Inferior parietal cortex (tissue), 1 donor: ENCODE results near the gene SUCO.
"Not testable (repeated sequence)": the region's sequence is repeated elsewhere in the genome, so short reads cannot be mapped to it uniquely, and the experiment has no call there.

Experiments
- DNase-seq: peaks from one replicate; pipeline ENCODE4 v3.0.0-alpha.2; 2016; ENCODE audit errors: extremely low spot score

The SUCO gene

DNA sequence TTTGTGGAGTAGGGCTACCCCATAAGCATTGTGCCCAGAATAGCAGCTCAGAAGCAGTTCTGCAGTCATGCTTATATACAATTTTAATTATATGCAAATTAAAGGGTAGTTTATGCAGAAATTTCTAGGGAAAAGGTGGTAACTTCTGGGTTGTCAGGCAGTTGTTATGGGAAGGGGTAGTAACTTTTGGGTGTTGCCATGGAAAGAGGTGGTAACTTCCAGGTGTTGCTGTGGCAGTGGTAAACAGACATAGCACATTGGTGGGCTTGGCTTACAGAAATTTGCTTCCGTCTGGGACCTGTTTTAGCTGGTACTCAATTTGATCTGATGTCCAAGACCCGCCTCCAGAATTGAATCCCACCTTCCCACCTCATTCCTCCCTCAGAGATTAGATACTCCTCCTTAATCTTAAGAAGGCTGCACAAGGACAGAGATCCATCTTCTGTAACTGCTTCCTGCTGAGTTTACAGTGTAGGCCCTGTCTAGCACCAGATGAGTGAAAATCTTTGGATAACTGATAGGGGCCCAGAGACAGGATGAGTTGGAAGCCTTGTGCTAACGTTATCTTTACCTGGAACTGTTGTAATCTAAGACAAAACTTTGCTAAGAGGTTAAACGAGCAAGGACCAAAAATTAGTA, 26.7 kb downstream of the SUCO start:
- no peak for DNase-seq

DNA sequence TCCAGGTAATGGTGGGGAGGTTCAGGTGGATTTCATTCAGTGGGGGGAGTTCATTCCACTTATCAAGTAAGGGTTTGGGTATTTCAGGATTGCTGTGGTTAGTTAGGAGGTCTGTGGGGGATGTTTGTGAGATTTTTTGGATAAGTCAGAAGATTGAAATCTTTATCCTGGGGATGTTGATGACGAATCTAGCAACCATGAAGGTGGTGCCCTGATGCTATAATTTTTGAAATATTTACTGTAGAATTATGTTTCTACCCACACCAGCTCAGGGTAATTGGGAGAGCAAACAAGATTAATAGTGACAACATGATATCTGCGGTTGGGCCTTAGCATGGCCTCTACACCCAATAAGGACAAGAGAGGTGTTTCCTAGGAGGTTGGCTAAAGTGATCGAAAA, 28.3 kb downstream of the SUCO start:
- no peak for DNase-seq

DNA sequence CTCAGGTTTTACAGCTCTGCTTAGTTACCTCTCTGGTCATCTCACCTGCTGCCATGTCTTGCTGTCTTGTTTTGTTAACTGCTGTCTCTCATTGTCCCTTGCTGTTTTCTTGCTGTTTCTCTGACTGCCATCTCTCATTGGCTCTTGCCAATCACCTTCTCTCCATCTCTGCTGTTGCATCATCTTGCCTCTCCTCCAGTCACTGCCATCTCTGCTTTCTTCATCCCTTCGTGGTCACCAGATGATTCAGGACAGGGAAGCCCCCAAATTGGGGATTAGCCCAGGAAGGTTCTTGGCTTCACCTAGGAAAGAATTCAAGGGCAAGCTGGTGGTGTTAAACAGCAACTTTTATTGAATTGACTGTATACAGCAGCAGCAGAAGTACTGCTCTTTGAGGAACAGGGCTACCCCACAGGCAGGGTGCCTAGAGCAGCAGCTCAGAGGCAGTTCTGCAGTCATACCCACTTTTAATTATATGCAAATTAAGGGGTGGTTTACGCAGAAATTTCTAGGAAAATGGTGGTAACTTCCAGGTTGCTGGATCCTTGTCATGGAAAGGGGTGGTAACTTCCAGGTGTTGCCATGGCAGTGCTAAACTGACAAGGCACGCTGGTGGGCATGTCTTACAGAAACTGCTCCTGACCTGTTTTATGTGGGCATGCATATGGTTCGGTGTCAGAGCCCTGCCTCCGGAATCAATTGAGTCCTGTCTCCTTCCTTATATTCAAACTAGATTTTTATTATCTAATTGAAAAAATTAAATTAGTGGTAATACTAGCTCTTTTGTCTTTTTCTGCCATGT, 33.4 kb downstream of the SUCO start:
- DNase-seq: no peak

DNA sequence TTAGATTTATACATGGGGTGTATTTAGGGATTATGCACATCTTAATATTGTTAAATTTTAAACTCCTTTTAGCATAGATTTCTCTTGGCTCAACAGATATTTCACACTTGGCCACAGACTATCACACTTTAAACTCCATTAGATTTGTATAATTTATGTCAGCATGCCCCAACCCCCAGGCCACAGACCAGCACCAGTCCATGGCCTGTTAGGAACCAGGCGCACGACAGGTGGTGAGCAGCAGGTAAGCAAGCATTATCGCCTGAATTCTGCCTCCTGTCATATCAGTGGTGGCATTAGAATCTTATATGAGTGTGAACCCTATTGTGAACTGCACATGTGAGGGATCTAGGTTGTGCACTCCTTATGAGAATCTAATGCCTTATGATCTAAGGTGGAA, 34.8 kb downstream of the SUCO start:
- DNase-seq: no peak

DNA sequence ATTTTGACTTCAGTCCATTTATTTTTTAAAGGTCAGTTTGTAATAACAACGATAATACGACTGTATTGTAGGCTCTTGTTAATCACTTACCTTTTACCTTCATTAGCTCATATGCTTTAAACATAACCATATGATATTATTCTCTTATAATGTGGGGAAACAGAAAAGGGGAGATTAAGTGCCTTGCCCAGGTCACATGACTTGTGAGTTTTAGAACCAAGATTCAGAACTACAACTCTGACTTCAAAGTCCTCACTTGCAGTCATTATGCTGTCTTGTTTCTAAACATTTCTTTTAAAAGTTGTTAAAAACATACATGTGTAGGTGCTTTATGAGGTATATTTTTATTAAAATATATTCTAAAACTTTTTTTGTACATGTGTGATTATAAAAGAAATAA, 41.1 kb downstream of the SUCO start:
- no peak for DNase-seq

DNA sequence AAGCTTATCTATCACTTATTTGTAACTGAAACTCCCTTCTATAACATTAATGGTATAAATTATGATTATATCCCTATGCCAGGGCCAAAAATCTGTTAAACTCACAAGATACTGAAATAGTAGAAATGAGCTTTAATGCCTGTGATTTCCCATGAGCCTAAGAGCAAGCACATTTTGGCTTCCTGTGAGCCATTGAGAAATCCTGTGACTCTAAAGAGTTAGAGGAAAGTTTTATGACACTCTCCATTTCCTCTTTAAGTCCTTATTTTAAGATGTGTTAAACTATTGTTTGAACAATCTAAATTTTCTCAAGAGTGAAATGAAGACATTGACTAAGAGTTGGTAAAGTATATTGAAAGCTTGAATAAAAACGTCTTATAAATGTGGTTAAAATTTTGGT, 45.6 kb downstream of the SUCO start:
- no peak for DNase-seq

GRCh38 chr1:172581273-172581672, 48.3 kb downstream of the SUCO start:
- DNase-seq: no peak

GRCh38 chr1:172581779-172582178, 48.8 kb downstream of the SUCO start:
- DNase-seq: no peak

DNA sequence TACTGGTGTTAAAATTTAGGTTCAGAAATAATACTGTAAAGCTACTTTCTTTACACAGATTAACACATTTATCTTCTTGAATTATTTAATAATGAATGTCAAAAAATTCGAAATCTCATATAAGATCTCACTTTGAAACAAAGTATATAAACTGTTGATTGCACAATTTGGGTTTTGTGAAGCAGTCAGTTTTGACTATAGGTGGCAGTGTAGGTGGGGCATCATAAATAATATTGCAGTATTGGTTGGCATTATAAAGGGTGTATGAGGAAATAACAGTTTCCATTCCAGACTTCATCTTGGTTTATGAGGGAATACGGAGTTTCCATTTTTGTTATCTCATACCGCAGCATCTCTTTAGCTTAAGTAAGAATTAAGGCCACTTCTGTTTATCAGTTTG, 49.9 kb downstream of the SUCO start:
- DNase-seq: no peak

GRCh38 chr1:172585348-172585747, 52.4 kb downstream of the SUCO start:
- DNase-seq: no peak

- DNase-seq: no peak
Measured at GRCh38 chr1:172585861-172586260, 52.9 kb downstream of the SUCO start.

GRCh38 chr1:172588296-172589291, 55.6 kb downstream of the SUCO start:
- DNase-seq: no peak

DNA sequence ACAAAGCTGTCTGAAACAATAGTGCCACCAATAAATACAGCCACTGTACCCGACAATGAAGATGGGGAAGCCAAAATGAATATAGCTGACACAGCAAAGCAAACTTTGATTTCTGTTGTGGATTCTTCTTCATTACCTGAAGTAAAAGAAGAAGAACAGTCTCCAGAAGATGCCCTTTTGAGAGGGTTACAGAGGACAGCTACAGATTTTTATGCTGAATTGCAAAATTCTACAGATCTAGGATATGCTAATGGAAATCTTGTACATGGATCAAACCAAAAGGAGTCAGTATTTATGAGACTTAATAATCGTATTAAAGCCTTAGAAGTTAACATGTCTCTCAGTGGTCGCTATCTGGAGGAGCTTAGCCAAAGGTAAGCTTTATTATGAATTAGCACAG, 56.6 kb downstream of the SUCO start:
- DNase-seq: no peak

- DNase-seq: not testable (repeated sequence)
Measured at GRCh38 chr1:172591429-172591828, 58.5 kb downstream of the SUCO start.

GRCh38 chr1:172595066-172595465, 62.1 kb downstream of the SUCO start:
- not testable (repeated sequence) for DNase-seq

DNA sequence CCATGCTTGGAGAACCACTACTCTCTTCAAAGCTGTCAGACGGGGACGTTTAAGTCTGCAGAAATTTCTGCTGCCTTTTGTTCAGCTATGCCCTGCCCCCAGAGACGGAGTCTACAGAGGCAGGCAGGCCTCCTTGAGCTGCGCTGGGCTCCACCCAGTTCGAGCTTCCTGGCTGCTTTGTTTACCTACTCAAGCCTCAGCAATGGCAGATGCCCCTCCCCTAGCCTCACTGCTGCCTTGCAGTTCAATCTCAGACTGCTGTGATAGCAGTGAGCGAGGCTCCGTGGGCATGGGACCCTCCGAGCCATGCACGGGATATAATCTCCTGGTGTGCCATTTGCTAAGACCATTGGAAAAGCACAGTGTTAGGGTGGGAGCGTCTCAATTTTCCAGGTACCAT, 63.8 kb downstream of the SUCO start:
- not testable (repeated sequence) for DNase-seq

- DNase-seq: no peak
Measured at GRCh38 chr1:172599912-172600311, 67.0 kb downstream of the SUCO start.

- DNase-seq: no peak
Measured at GRCh38 chr1:172600615-172601014, 67.7 kb downstream of the SUCO start.

DNA sequence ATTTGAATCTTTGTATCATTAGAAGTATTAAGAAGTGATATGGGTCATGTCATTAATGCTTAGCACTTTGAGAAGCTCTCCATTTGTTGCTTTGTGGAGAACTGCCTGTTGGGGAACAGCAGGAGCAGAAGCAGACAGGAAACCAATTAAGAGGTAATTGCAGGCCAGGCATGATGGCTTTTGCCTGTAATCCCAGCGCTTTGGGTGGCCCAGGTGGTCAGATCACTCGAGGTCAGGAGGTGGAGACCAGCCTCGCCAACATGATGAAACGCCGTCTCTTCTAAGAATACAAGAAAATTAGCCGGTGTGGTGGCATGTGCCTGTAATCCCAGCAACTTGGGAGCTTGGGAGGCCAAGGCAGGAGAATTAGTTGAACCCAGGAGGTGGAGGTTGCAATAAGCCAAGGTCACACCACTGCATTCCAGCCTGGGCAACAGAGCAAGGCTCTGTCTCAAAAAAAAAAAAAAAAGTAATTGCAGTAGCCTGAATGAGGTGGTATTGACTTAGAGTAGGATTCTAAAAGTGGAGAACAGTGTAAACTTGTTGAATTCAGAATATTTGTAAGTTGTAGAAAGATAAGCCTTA, 68.2 kb downstream of the SUCO start:
- no peak for DNase-seq

DNA sequence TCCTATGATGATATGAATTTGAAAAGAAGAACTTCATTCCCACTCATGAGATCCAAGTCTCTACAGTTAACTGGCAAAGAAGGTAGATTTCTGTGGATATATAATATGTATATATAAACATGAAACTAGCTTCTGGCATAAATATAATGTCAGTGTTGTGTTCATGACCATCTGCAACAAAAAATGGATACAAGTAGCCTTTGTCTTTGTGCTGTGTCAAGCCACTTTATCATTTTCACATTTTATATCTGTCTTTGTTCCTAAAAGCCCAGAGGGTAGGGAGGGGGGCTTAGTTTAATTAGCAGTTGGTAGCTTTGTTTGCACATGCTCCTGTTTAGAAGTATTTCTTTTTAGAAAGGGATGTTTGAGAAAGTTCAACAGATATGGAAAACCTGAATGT, 69.8 kb downstream of the SUCO start:
- DNase-seq: no peak

DNA sequence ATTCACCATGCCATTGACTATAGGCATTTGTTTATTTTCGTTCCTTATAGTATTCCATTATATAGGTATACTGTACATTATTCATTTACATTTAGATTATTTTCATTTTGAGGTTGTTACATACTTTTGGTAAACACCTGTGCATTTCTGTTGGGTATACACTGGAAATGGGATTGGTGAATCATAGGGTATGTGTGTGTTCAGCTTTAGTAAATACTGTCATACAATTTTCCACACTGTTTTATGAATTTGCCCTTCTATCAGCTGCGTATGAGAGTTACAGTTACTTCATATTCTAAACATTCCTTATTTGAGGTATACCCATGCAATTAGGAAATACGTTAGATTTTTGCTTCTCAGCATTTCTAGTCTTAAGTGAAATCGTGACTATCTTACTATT, 70.9 kb downstream of the SUCO start:
- DNase-seq: no peak

- DNase-seq: no peak
Measured at GRCh38 chr1:172605641-172606040, 72.7 kb downstream of the SUCO start.
